C4-2B (cell line): ENCODE data around the gene BOK.

ENCODE experiments used
- ZFX ChIP-seq: fragments of 450-650 bp; IDR thresholded peaks from 2 replicates; pipeline ENCODE4 v1.6.1; 2017
- TF ChIP-seq, protein P1 (sequence below): fragments of 450-650 bp; conservative IDR thresholded peaks from 2 replicates; pipeline ENCODE4 v1.5.1; 2017; ENCODE audit warnings: mild to moderate bottlenecking

DNA sequence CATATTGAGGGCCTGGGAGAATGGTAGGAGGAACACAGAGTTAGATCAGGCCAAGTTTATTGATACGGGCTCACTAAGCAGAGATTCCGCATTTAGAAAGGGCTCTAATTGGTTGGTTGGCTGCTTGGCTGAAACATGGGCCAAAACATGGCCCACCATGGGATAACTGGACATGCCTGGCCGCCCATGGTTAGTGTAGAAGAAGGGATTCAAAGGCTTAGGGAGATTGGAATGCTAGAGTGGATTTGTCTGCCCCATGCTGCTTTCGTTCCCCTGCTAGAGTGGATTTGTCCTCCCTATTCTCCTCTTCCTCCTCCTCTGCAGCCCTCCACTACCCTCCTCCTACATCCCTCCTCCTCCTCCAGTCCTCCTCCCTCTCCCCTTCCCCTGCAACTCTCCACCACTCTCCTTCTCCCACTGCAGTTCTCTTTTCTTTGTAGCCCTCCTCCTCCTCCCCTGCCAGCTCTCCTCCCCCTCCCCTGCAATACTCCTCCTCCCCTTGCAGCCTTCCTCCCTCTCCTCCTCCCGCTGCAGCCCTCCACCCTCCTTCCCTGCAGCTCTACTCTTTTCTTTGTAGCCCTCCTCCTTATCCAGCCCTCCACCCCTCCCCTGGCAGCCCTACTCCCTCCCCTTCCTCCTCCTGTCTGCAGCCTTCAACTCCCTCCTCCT, 17.2 kb downstream of the BOK start:
- TF ChIP-seq, protein P1, sequence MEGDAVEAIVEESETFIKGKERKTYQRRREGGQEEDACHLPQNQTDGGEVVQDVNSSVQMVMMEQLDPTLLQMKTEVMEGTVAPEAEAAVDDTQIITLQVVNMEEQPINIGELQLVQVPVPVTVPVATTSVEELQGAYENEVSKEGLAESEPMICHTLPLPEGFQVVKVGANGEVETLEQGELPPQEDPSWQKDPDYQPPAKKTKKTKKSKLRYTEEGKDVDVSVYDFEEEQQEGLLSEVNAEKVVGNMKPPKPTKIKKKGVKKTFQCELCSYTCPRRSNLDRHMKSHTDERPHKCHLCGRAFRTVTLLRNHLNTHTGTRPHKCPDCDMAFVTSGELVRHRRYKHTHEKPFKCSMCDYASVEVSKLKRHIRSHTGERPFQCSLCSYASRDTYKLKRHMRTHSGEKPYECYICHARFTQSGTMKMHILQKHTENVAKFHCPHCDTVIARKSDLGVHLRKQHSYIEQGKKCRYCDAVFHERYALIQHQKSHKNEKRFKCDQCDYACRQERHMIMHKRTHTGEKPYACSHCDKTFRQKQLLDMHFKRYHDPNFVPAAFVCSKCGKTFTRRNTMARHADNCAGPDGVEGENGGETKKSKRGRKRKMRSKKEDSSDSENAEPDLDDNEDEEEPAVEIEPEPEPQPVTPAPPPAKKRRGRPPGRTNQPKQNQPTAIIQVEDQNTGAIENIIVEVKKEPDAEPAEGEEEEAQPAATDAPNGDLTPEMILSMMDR = no peak
- no peak for TF ChIP-seq ZFX
